GM12878 (cell line): ENCODE data around the gene PCDHGB6. TPM values are rescaled to one million over a fixed set of nuclear protein-coding genes. Genes with fewer than 3 reads are reported as not detected.

Experiments
- ATAC-seq: fragments of 200-7000 bp; cut with Tn5 transposase; 3 replicates; pipeline ENCODE4 v1.9.1; 2020; ENCODE audit warnings: mild to moderate bottlenecking, moderate library complexity
- BruUV-seq: library from RNA; stranded (reverse); fragments of 400-500 nt; replicated peaks from 2 replicates; lab custom pipeline; 2021; lab: Mats Ljungman, UMichigan
- CTCF ChIA-PET: fragments of 300-600 bp; sonication (Branson Sonifier 250); formaldehyde crosslinking; extraction: SDS; loops from one replicate; lab custom pipeline; 2021; ENCODE audit warnings: inconsistent platforms; lab: Yijun Ruan, JAX
- POLR2A ChIA-PET: fragments of 350-600 bp; formaldehyde crosslinking; extraction: SDS; loops from one replicate; lab custom pipeline; 2021; ENCODE audit warnings: inconsistent platforms; lab: Charles Lee
- RAD21 ChIA-PET: fragments of 300-600 bp; sonication (Branson Sonifier 250); formaldehyde crosslinking; loops from one replicate; lab custom pipeline; 2023; ENCODE audit warnings: antibody characterized with exemption; ENCODE audit not compliant: unreplicated experiment; lab: Charles Lee
- SMC1A ChIA-PET: fragments of 300-600 bp; sonication (Branson Sonifier 250); formaldehyde crosslinking; loops from one replicate; lab custom pipeline; 2023; ENCODE audit not compliant: unreplicated experiment, uncharacterized antibody; lab: Charles Lee
- DNase-seq: peaks from one replicate; pipeline ENCODE4 v3.0.0-alpha.2; 2011; ENCODE audit warnings: low read depth, low spot score
- FAIRE-seq: peaks from 3 replicates; lab custom pipeline; 2011; peaks lifted over from hg19 to GRCh38; lab: Jason Lieb, UNC
- H2AFZ ChIP-seq: 2 replicates; pipeline ENCODE4 v1.6.0; 2011; ENCODE audit warnings: low read depth, low read length, control low read depth; ENCODE audit not compliant: control insufficient read depth
- H3K27ac ChIP-seq: 2 replicates; pipeline ENCODE4 v1.5.1; 2011; ENCODE audit warnings: control low read depth; ENCODE audit not compliant: control insufficient read depth, insufficient read depth
- H3K27me3 ChIP-seq, 2 experiments: replicated peaks in 1 of 2; 2 replicates each; pipeline versions ENCODE4 v1.6.0 to v1.6.1; 2011; ENCODE audit warnings: low read length in 1 of 2; ENCODE audit not compliant: control insufficient read depth in 2 of 2, insufficient read depth in 2 of 2
- H3K36me3 ChIP-seq, 2 experiments: 2 replicates each; pipeline ENCODE4 v1.5.1; 2011; ENCODE audit warnings: low read length in 1 of 2; ENCODE audit not compliant: control insufficient read depth in 2 of 2, insufficient read depth in 2 of 2
- H3K4me1 ChIP-seq: 2 replicates; pipeline ENCODE4 v1.6.1; 2011; ENCODE audit warnings: mild to moderate bottlenecking, low read length, moderate library complexity, mixed read lengths; ENCODE audit not compliant: control insufficient read depth, insufficient read depth
- H3K4me2 ChIP-seq: 2 replicates; pipeline ENCODE4 v1.6.0; 2011; ENCODE audit warnings: control low read depth; ENCODE audit not compliant: control insufficient read depth, insufficient read depth
- H3K4me3 ChIP-seq: fragments of 200-600 bp; sonication (generic); 2 replicates; pipeline ENCODE4 v1.5.1; 2016
- H3K79me2 ChIP-seq: 2 replicates; pipeline ENCODE4 v1.6.0; 2011; ENCODE audit warnings: low read length; ENCODE audit not compliant: control insufficient read depth, insufficient read depth
- H3K9ac ChIP-seq: 2 replicates; pipeline ENCODE4 v1.8.0; 2011; ENCODE audit warnings: low read length, control low read depth, mixed read lengths; ENCODE audit not compliant: control insufficient read depth, insufficient read depth
- H3K9me3 ChIP-seq: replicated peaks from 3 replicates; pipeline ENCODE4 v1.5.1; 2011; ENCODE audit warnings: mild to moderate bottlenecking, low read length; ENCODE audit not compliant: control insufficient read depth, insufficient read depth
- H4K20me1 ChIP-seq: 2 replicates; pipeline ENCODE4 v1.6.0; 2011; ENCODE audit not compliant: control insufficient read depth, insufficient read depth
- ATF3 ChIP-seq: IDR thresholded peaks from 2 replicates; pipeline ENCODE4 v1.6.1; 2011; ENCODE audit warnings: low read depth, mild to moderate bottlenecking, low read length, moderate library complexity, borderline replicate concordance; ENCODE audit errors: extremely low read depth
- ATF7 ChIP-seq: fragments of 450-650 bp; IDR thresholded peaks from 2 replicates; pipeline ENCODE4 v1.6.1; 2016; ENCODE audit warnings: low read depth, mild to moderate bottlenecking
- E2F8 ChIP-seq: fragments of 450-650 bp; IDR thresholded peaks from 2 replicates; pipeline ENCODE4 v1.6.1; 2018; ENCODE audit warnings: mild to moderate bottlenecking, low read depth, moderate library complexity; ENCODE audit not compliant: partially characterized antibody
- ETV6 ChIP-seq, 2 experiments: fragments of 450-650 bp in 1 of 2; IDR thresholded peaks in 1 of 2; conservative IDR thresholded peaks in 1 of 2; 2 replicates each; pipeline ENCODE4 v1.6.1; 2014; ENCODE audit warnings: antibody characterized with exemption in 1 of 2, borderline replicate concordance in 1 of 2, low read depth in 1 of 2, mild to moderate bottlenecking in 1 of 2, moderate library complexity in 1 of 2
- HDAC6 ChIP-seq: fragments of 200-600 bp; sonication (generic); IDR thresholded peaks from one replicate; pipeline ENCODE4 v1.8.0; 2017; ENCODE audit warnings: antibody characterized with exemption; ENCODE audit not compliant: unreplicated experiment
- HDGF ChIP-seq: fragments of 450-650 bp; IDR thresholded peaks from 2 replicates; pipeline ENCODE4 v1.6.1; 2016; ENCODE audit warnings: antibody characterized with exemption
- RFX5 ChIP-seq: IDR thresholded peaks from 2 replicates; pipeline ENCODE4 v1.6.1; 2011; ENCODE audit warnings: low read depth, low read length, improper control_type of control experiment
- SIX5 ChIP-seq: IDR thresholded peaks from 2 replicates; pipeline ENCODE4 v1.6.1; 2011; ENCODE audit warnings: mild to moderate bottlenecking, low read depth, low read length, moderate library complexity; ENCODE audit not compliant: severe bottlenecking
- ZNF274 ChIP-seq: IDR thresholded peaks from one replicate; pipeline ENCODE4 v1.8.0; 2011; ENCODE audit not compliant: insufficient read length, insufficient read depth
- WGBS: methylation state at CpG from one replicate; pipeline ENCODE4 v1.1.6; 2016; ENCODE audit warnings: low lambda C conversion rate; ENCODE audit not compliant: insufficient replicate concordance, insufficient coverage; ENCODE audit errors: missing lambda C conversion rate; 5-methylcytosine and 5-hydroxymethylcytosine counted together
- in situ Hi-C: fragments of 300-500 bp; cut with MboI; formaldehyde crosslinking; loops from 9 replicates; pipeline ENCODE4 v1.14.3; 2018; ENCODE audit warnings: mixed read lengths
- intact Hi-C: fragments of 100-400 bp; cut with micrococcal nuclease; formaldehyde crosslinking; loops from one replicate; pipeline ENCODE4 v1.14.2; 2022; ENCODE audit not compliant: unreplicated experiment
- polyA plus RNA-seq, 11 experiments: library from polyadenylated mRNA; depleted of rRNA in 4 of 11; unstranded in 6 of 11; stranded (reverse) in 5 of 11; fragments of >200 nt; fragmentation: Nextera tagmentation in 4 of 11; fragmentation: Illumina TruSeq in 1 of 11; extraction: Ambion mirVana in 4 of 11; extraction: Trizol in 1 of 11; gene quantifications; 1 replicate in 1 of 11; 2 replicates in 10 of 11; pipeline versions ENCODE4 v1.2.1 to v1.2.3, GENCODE V29; 2011 to 2016; ENCODE audit warnings: inconsistent platforms in 2 of 11, missing spikeins in 2 of 11, low read depth in 1 of 11
- total RNA-seq, 4 experiments: library from RNA; depleted of rRNA in 3 of 4; stranded (reverse); fragments of >200 nt in 3 of 4; fragmentation: Illumina TruSeq in 1 of 4; extraction: Trizol in 1 of 4; gene quantifications; 2 replicates each; pipeline versions ENCODE4 v1.2.1 to v1.2.3, GENCODE V29; 2013 to 2021
- TF ChIP-seq, protein P1 (sequence below): IDR thresholded peaks from 2 replicates; pipeline ENCODE4 v1.6.1; 2012; ENCODE audit warnings: mild to moderate bottlenecking, low read depth, low read length
- TF ChIP-seq, protein P2 (sequence below): fragments of 450-650 bp; formaldehyde crosslinking; IDR thresholded peaks from 2 replicates; pipeline ENCODE4 v1.4.0; 2022; ENCODE audit warnings: mild to moderate bottlenecking, moderate library complexity

The PCDHGB6 gene
- total and polyA plus RNA-seq, 10 of the 15 experiments (the other 5 are each of a cell fraction or from before 2014, with no cell fraction given): 0.07 to 1.0 (median 0.31) TPM

GRCh38 chr5:141439411-141440141 is 31.8 kb downstream of the PCDHGB6 start (continued):
- TF ChIP-seq E2F8 (no peak), ATF7 (no peak), ATF3 (no peak)

- Histone ChIP-seq H3K36me3 (no peaks in the 10 kb centered on the region), H3K4me2 (no peak overlapping the region), H3K9ac (no peak overlapping the region), H3K27me3 (no peaks in the 10 kb centered on the region), H3K27ac (no peak overlapping the region), H4K20me1 (no peaks in the 10 kb centered on the region), H3K79me2 (no peaks in the 10 kb centered on the region), H3K4me1 (no peaks in the 10 kb centered on the region), H2AFZ (no peak overlapping the region), H3K9me3 (no peaks in the 10 kb centered on the region; the same call in 2 of the 3 replicates), H3K4me3 (no peak overlapping the region)
- POLR2A ChIA-PET: no interaction called here
- CTCF ChIA-PET: interaction anchor here (3.0 kb wide), 1 partner anchor 10 kb away, joined by 13 read pairs; the partner anchor contains the start of gene PCDHGA12
- no TSS peak for BruUV-seq
- ATAC-seq (no peak), DNase-seq (no peak), FAIRE-seq (no peak)
- SMC1A ChIA-PET: no interaction called here
- in situ Hi-C loops (no loop called here), intact Hi-C loops (no loop called here)
- WGBS: 86% methylated on average over 9 of the region's 9 CpGs
- RAD21 ChIA-PET: no interaction called here
- TF ChIP-seq, protein P1, sequence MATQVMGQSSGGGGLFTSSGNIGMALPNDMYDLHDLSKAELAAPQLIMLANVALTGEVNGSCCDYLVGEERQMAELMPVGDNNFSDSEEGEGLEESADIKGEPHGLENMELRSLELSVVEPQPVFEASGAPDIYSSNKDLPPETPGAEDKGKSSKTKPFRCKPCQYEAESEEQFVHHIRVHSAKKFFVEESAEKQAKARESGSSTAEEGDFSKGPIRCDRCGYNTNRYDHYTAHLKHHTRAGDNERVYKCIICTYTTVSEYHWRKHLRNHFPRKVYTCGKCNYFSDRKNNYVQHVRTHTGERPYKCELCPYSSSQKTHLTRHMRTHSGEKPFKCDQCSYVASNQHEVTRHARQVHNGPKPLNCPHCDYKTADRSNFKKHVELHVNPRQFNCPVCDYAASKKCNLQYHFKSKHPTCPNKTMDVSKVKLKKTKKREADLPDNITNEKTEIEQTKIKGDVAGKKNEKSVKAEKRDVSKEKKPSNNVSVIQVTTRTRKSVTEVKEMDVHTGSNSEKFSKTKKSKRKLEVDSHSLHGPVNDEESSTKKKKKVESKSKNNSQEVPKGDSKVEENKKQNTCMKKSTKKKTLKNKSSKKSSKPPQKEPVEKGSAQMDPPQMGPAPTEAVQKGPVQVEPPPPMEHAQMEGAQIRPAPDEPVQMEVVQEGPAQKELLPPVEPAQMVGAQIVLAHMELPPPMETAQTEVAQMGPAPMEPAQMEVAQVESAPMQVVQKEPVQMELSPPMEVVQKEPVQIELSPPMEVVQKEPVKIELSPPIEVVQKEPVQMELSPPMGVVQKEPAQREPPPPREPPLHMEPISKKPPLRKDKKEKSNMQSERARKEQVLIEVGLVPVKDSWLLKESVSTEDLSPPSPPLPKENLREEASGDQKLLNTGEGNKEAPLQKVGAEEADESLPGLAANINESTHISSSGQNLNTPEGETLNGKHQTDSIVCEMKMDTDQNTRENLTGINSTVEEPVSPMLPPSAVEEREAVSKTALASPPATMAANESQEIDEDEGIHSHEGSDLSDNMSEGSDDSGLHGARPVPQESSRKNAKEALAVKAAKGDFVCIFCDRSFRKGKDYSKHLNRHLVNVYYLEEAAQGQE: no peak
- TF ChIP-seq RFX5 (no peak), HDAC6 (no peak), SIX5 (no peak), HDGF (no peak), ZNF274 (no peak), ETV6 (conservative IDR thresholded peaks at IDR 0.05 in 1 of 2, IDR thresholded peaks at IDR 0.05 in 1 of 2; ENCODE audit: borderline replicate concordance in 1 of 2, low read depth in 1 of 2) (no peak)
- TF ChIP-seq, protein P2, sequence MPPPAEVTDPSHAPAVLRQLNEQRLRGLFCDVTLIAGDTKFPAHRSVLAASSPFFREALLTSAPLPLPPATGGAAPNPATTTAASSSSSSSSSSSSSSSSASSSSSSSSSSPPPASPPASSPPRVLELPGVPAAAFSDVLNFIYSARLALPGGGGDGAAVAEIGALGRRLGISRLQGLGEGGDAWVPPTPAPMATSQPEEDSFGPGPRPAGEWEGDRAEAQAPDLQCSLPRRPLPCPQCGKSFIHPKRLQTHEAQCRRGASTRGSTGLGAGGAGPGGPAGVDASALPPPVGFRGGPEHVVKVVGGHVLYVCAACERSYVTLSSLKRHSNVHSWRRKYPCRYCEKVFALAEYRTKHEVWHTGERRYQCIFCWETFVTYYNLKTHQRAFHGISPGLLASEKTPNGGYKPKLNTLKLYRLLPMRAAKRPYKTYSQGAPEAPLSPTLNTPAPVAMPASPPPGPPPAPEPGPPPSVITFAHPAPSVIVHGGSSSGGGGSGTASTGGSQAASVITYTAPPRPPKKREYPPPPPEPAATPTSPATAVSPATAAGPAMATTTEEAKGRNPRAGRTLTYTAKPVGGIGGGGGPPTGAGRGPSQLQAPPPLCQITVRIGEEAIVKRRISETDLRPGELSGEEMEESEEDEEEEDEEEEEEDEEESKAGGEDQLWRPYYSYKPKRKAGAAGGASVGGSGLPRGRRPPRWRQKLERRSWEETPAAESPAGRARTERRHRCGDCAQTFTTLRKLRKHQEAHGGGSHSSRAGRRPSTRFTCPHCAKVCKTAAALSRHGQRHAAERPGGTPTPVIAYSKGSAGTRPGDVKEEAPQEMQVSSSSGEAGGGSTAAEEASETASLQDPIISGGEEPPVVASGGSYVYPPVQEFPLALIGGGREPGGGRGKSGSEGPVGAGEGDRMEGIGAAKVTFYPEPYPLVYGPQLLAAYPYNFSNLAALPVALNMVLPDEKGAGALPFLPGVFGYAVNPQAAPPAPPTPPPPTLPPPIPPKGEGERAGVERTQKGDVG (CRISPR knock-in tag): no peak
Measured at GRCh38 chr5:141440341-141440740, 32.5 kb downstream of the PCDHGB6 start.
